ENCODE results near the gene ARHGDIG.

DNA sequence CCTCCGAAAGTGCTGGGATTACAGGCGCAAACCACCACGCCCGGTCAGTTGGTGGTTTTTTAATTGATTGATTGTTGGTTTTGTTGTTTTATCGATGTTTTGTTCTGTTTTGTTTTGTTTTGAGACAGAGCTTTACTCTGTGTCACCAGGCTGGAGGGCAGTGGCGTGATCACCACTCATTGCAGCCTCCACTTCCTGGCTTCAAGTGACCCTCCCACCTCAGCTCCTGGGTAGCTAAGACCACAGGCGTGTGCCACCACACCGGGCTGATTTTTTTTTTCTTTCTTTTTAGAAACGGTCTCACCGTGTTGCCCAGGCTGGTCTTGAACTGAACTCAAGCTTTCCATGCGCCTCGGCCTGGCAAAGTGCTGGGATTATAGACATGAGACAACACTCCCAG is 33.4 kb upstream of the ARHGDIG start:
- TF ChIP-seq, protein P1, sequence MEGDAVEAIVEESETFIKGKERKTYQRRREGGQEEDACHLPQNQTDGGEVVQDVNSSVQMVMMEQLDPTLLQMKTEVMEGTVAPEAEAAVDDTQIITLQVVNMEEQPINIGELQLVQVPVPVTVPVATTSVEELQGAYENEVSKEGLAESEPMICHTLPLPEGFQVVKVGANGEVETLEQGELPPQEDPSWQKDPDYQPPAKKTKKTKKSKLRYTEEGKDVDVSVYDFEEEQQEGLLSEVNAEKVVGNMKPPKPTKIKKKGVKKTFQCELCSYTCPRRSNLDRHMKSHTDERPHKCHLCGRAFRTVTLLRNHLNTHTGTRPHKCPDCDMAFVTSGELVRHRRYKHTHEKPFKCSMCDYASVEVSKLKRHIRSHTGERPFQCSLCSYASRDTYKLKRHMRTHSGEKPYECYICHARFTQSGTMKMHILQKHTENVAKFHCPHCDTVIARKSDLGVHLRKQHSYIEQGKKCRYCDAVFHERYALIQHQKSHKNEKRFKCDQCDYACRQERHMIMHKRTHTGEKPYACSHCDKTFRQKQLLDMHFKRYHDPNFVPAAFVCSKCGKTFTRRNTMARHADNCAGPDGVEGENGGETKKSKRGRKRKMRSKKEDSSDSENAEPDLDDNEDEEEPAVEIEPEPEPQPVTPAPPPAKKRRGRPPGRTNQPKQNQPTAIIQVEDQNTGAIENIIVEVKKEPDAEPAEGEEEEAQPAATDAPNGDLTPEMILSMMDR (IDR thresholded peaks at IDR 0.05), result no peak
- TF ChIP-seq POLR2A (IDR thresholded peaks at IDR 0.05), result no peak
